CD4-positive, alpha-beta T cell treated with Interleukin-15 for 4 hours (primary cell): Measurements from ENCODE around the gene MYO18B.

Source experiments
- DNase-seq: peaks from one replicate; pipeline ENCODE4 v3.0.0-alpha.2; 2020; ENCODE audit warnings: low spot score

MYO18B gene

DNA sequence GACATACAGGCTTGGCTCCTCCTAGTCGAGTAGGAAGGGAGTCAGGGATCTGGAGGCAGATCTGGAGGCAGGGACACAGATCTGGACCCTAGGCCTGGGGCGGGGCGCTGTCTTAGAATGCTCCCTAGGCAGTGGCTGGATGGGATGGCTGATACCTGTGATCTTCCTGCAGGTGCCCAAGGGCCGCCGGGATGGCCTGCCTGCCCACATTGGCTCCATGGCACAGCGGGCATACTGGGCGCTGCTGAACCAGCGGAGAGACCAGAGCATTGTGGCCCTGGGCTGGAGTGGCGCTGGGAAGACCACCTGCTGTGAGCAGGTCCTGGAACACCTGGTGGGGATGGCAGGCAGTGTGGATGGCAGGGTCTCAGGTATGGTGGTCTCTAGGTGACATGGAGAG lies 35.4 kb downstream of the MYO18B start:
- no peak for DNase-seq

DNA sequence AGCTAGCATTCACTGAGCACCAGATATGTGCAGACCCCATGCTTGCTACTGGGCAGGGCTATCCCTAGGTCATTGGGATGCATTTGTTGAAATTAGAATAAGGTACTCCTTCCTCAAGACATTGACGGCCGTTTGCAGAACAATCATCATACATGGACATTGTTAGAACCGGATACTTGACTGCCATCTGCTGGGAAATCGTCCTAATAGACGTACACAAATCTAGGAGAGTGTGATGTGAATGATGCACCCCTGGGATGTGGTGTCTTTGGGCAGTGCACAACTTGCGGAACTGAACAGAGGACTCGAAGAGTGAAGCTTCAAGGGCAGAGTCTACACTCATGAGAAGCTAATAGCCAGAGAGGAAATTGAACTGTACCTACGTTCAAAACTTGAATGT lies 35.9 kb downstream of the MYO18B start:
- no peak for DNase-seq

DNA sequence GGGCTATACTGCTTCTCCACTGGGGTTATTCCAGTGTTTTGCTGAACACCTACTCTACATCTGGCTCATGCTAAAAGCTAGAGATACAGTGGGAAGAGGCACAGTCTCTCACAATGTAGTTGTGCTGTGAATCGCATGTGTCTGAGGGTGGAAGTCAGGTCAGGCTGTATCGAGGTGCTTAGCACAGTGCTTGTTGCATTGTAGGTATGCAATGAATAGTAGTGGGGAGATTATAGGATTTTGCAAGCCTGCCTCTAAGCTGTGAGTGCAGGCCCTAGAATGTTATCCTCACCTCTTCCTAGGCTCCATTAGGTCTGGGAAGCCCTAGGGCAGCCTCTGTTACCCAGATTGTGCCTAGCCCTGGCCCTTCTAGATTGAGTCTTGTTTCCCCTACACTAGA lies 37.4 kb downstream of the MYO18B start:
- no peak for DNase-seq

DNA sequence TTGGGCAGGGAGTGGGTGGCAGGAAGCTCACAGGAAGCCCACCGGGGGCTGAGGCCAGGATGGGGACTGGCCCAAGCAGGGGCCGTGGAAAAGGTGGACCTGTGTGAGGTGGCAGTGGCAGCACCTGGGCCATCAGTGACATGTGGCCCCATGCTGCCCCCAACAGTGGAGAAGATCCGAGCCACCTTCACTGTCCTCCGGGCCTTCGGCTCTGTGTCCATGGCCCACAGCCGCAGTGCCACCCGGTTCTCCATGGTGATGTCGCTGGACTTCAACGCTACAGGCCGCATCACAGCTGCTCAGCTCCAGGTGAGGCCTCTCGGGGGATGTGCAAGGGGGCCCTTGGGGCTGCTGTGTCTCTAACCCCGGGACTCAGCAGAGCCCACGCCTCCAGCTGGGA lies 37.9 kb downstream of the MYO18B start:
- DNase-seq = no peak

DNA sequence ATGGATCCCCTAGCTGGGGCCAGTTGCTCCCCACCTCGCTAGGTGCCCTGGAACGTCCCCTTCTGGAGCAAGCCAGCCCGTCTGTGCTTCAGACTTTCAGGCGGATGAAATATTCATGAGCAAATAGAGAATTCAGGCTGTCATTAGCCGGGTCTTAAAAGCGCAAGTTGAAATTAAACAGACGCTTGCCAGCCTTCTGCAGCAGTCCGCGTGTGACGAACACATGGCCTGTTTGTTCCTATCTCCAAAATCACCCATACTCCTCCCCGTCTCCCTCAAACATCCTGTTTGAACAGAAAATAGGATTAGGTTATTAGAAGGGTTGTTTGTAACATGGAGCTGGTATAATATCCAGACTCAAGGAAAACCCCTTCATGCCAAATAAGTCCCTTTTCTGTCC lies 38.7 kb downstream of the MYO18B start:
- DNase-seq = no peak

DNA sequence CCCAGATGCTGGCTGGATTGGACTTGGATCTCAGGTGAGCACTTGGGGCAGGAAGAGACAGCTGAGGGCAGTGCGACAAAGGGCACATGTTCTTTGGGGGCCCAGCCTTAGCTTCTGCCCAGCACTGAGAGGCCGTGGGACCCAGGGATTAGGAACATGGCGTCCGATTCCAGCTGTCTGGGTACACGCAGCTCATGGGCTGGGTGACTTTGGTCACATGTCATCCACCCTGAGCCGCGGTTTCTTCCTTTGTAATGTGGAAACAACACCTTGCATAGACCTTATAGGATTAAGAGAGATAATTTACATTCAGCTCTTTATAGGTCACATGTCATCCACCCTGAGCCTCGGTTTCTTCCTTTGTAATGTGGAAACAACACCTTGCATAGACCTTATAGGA lies 39.8 kb downstream of the MYO18B start:
- DNase-seq = no peak

DNA sequence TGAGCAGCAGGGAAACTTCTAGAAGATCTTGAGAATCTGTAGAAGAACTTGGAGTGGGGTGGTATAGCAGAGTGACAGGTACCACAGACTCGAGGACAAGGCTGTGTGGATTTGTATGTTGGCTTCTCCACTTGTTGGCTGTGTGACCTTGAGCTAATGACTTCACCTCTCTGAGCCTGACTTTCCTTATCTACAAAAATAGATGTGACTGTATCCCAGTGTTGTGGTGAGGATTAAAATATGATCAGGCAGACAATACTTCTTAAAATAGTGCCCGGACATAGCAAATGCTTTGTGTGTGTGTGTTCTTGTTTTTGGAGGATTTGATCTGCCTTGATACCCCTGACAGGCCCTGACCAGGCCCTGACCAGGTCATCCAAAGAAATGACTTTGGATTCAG lies 40.8 kb downstream of the MYO18B start:
- no peak for DNase-seq

DNA sequence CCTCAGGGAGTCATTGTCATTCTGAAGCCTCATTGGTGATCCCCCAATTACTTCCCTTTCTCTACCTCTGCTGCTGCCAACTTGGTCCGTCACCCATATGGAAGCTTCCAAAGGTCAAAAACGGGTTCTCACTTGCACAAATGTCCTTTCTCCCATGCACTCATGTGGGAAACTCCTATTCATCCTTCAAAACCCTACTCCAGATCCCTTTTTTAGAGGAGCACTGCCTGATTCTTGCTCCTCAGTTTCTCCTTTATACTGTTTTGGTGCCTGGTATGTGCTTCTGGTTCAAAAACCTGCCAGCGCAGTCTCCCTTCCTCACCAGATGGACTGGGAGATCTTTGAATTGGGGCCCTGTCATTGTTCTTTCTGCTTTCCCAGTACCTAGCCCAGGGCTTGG lies 41.9 kb downstream of the MYO18B start:
- DNase-seq = no peak

DNA sequence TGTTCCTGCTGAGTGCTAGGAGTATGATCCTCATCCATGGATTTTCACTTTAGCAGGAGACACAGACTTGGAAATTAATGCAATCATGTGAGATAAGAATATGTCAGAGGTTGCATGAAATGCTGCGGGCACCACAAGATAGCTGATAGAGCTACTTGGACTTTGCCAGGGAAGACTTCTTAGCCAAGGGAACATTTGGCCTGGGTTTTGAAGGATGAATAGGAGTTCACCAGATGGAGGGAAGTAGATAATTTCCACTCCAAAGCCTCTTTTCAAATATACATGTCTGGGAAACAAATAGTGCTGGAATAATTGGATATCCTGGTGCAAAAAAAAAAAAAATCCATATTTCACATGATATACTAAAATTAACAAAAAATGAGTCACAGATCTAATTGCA lies 44.2 kb downstream of the MYO18B start:
- DNase-seq = no peak

DNA sequence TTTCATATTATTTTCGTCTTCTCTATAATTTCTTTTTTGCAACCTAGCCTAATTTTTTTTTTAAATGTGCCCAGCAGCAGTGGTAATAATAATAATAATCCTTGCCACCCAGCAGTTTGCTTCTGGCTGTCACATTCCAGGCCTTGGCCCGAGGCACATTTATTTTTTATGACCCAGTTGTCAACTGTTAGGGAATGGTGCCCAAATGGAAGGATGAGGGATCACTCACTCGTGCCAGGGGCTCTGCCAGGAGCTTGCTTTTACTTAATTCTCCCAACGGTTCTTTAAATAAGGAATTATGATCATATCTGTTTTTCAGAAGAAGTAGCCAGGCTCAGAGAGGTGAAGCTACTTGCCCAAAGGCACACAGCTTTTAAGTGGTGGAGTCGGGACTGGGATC lies 49.6 kb downstream of the MYO18B start:
- DNase-seq = no peak

DNA sequence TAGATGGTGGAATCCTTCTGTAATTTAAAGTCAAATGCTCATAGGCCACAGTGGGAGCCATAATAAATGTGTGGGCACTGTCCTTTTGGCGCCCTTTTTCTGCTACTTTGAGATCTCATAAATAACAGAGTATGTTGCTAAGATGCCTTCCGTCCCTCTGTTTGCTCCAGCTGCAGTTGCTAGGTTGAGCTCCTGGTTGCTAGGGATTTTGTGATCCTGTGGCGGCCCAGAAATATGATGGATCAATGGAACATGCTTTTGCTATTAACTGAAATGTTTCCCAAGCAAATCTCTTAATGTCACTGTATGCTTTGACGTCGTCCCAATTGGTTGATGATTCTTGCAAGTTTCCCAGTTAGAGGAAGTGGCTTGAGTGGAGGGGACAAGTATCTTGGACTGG lies 53.5 kb downstream of the MYO18B start:
- DNase-seq = no peak

DNA sequence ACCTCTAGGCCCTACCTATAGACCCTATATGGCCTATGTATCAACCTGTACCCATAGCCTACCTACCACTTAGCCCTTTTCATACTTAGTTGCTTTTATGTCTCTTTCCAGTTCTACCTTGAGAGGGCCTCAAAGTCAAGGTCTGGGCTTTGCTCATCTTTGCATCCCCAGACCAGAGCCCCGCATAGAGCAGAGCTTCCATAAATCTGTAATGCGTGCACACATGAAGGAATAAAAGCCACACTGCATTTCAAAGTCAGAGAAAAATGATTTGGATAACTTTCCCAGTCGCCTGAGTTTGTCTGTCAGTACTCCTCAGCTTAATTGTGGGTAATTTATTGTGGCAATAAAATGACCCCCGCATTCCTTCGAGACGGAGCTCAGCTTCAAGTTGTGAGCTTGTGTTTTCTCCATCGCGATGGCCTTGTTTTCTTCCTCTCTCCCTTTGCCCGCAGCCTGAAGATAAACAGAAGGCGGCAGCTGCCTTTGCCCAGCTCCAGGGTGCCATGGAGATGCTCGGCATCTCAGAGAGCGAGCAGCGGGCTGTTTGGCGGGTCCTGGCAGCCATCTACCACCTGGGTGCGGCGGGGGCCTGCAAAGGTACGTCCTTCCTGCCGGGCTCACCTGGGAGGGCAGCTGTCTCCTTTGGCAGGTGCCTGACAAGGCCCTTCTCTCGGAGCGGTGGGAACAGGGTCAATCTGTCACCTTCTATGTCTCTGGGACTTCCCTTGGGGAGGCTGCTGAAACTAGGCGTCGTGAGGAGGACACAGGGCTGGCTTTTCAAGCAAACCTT lies 55.7 kb downstream of the MYO18B start:
- no peak for DNase-seq

DNA sequence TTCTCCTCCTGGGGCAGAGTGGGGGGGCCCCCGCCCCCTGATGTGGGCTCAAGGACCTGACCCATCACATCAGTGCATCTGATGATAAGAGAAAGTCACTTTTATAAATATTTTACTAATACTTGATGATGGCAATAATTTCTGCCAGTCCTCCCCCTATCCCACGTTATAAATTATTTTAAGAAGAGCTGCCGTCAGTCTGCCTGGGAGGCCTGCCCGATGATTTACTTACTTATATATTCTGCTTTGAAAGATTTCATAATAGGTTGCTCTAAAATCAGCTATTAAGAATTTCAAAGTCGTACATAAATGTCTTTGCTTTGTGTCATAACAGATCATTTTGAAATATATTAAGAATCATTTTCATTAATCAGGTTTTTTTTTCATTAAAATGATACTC lies 58.8 kb downstream of the MYO18B start:
- DNase-seq = no peak

DNA sequence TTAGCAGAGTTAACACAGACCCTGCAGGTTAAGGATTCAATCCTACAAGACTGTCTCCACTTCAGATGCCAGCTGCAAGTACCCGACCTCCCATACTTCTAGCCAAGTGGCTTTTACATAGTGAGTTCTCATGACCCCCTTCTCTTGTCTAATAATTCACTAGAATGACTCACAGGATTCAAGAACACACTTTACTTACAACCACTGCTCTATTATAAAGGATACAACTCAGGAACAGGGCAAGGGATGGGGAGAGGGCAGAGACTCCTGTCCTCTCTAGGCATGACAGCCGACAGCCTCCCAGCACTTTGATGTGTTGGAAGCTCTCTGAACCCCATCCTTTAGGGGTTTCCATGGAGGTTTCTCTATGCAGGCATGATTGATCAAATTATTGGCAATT lies 60.0 kb downstream of the MYO18B start:
- no peak for DNase-seq

DNA sequence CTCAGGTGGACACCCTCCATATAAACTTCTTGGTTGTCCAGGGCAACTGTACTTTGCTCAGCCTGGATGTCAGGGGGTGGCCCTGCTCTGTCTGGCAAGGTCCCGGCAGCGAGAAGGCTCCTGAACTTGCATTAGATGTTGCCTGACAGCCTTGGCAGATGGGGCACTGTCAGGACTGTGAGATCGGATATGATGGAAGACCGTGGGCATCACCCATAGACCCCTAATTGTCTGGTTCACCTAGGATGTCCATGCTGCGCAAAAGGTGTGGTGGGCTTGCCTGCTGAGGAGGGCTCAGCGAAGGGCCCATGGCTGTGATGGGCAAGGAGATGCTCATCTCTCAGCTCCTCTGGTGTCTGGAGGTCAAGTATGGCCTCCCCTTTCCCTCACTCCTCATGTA lies 62.7 kb downstream of the MYO18B start:
- no peak for DNase-seq

DNA sequence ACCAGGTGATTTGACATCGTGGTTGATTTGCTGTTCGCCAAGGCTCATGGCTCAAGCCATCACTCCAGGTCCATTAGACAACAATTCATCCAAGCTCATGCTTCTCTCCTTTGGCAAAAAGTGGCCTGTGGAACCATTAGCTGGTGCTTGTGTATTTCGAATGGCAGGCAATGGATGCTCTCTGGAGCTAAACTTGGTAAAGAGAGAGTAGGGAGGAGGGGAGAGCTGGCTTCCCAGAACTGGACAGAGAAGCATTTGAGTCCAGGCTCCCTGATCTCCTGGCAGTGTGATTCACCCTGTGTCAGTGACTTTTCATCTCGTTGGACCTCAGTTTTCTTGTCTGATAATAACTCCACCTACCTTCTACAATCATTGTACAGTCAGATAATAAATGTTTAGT lies 64.6 kb downstream of the MYO18B start:
- DNase-seq = no peak

DNA sequence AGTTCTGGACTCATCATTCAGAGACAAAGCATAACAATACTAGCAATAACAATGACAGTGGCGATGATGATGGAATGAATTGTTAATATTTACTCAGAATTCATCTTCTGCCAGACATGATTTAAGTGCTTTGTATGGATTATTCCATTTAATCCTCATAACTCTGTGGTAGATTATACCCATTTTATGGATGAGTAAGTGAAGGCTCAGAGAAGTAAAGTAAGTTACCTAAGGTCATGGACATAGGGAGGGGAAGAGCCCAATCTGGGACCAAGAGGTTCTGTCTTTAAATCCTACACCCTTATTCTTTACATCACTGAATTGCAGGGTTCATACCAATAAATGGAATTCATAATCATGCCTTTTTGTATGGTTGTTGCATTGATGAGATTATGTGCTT lies 72.7 kb downstream of the MYO18B start:
- DNase-seq = no peak

DNA sequence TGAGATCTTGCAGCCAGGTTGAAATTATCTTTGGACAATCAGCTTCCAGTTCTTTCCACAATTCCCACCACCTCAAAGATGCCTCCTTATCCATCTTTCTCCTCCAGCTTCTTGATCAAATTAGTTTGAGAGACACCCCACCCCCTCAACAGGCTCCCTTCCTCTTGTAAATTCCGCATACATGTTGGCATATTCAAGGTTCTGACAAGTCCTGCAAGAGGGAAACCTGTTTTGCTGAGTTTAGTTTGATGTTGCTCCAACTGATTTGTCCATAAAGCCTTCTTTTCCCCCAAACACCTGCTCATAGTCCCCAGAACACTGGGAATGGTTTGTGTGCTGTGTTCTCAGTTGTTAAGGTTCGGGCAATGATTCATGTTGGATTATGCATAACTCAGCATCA lies 73.6 kb downstream of the MYO18B start:
- DNase-seq = no peak

DNA sequence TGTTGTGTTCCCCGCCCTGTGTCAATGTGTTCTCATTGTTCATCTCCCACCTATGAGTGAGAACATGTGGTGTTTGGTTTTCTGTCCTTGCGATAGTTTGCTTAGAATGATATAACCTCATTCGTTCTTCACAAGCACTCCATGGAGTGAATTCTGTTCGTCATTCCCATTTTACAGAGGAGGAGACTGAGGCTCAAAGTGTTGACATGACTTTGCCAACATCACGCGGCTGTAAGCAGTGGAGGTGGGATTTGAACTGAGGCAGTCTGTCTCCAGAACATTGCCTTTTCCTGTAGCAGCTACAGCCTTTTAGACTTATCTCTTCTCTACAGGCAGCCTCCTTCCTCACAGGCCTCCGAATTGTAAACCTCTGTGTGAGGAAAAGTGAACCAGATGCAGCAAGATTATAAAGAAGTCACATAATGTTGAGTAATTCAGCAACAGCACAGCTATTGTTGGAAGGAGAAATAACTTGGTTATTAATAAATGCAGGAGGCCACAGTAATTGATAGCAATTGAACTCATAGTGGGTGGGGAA lies 74.6 kb downstream of the MYO18B start:
- no peak for DNase-seq

DNA sequence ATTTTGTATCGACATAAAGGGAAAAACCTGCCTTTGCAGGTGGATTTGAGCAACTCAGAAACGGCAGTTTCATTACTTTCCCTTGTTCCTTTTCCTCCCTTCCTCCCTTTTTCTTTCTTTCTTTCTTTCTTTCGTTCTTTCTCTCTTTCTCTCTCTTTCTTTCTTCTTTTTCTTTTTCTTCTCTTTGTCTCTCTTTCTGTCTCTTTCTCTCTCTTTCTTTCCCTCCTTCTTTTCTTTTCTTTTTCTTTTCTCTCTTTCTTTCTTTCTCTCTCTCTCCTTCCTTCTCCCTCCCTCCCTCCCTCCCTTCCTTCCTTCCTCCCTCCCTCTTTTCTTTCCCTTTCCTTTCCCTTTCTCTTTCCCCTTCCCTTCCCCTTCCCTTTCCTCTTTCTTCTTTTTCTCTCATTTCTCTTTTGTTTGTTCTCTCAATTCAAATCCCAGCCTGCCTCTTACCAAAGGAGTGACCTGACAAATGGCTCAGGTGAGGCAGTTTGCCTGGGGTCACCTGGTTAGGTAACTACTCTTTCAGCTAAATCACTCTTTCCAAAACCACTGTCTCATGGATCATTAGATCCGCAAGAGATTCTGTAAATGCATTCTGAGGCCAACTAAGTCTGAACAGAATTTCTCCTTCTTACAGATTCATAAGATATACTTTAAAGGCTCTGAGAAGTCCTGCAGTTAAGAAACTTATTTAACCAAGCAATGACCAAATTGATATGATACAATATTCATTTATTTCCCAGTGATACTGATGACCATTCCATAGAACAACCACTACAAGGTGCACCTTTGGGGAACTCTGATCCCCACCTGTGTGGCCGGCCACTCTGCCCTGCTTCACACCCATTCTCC lies 75.3 kb downstream of the MYO18B start:
- no peak for DNase-seq

DNA sequence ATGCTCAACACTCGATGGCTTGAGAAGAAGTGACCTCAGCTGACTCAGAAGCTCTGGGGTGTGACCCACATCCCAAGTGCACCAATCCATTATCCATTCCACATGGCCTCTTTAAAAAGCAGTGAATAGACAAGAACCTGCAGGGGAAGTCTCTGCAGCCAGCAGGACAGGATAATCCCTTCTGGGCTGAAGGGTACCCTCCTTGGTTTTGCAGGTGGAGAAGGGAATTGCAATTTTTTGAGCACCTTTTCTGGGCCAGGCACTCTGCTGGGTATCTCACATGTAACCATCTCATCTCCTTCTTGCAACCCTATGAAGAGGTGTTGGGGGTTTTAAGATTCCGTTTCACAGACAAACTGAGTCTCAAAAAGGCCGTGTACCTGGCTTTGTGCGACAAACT lies 76.6 kb downstream of the MYO18B start:
- DNase-seq = no peak

DNA sequence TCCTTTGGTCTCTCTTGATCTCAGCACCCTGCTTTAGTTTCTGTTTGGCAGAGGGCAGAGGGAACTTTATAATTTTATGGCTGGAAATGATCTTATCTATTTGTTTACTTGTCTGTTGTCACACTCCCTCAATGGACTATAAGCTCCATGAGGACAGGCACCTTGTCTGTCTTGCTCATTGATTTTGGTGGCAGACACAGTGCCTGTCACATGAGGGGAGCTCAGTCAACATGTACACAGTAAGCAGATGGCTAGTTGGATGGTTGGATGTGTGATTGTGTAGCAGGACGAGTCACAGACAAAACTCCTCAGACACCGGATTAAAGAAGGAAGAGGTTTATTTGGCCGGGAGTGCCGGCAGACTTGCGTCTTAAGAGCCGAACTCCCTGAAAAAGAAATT lies 80.4 kb downstream of the MYO18B start:
- DNase-seq = no peak

DNA sequence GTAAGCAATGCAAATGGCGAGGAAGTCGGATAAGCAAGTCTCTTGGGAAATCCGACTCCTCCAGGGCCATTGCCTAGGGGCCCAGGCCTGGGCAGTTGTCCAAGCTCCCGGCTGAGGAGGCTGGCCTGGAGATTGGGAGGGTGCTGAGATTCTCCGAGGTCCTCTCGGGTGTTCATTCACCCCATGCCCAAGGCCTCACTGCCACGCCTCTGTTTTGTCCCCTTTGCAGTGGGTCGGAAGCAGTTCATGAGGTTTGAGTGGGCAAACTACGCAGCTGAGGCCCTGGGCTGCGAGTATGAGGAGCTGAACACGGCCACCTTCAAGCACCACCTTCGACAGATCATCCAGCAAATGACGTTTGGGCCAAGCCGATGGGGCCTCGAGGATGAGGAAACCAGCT lies 81.3 kb downstream of the MYO18B start:
- no peak for DNase-seq
